CD4-positive, alpha-beta T cell treated with Interleukin-2 at 100 ng/mL for 4 hours (primary cell): ENCODE results near the gene GSX1.

Source experiments
- DNase-seq: peaks from one replicate; pipeline ENCODE4 v3.0.0-alpha.2; 2020; ENCODE audit warnings: low spot score

The GSX1 gene

DNA sequence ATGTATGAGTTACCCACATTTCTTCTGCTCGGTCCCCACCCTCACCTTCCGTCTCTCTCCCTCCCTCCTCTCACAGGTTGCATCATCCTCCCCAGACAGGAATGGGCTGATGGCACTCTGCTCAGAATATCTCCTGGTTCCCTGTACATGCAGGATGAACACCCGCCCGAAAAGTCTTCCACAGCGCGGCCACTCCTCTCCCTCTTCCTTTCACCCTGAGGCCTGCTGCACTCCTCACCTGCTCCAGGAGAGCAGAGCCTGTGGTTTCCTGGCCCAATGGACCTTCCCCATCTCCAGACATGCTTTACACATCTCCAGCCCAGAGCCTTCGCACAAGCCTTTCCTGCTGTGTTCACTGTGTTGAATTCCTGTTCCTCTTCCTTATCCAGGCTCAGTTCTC, 40.9 kb downstream of the GSX1 start:
- DNase-seq = no peak

GRCh38 chr13:27834095-27834494, 41.8 kb downstream of the GSX1 start:
- DNase-seq = no peak

DNA sequence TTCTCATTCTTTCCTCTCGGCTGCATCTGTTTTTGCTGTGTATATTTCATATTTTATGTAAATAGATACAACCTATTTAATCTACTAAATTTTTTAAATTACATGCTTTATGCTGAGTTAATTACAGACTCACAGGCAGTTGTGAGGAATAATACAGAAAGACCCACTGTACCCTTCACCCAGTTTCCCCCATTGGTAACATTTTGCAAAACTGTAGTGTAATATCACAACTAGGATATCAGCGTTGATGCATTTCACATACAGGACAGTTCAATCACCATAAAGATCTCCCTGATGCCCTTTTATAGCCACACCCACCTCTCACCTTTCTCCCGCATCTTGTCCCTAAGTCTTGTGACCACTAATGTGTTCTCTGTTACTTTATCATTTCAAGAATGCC, 43.5 kb downstream of the GSX1 start:
- no peak for DNase-seq

- DNase-seq = no peak
Measured at GRCh38 chr13:27839809-27840467, 47.7 kb downstream of the GSX1 start.

DNA sequence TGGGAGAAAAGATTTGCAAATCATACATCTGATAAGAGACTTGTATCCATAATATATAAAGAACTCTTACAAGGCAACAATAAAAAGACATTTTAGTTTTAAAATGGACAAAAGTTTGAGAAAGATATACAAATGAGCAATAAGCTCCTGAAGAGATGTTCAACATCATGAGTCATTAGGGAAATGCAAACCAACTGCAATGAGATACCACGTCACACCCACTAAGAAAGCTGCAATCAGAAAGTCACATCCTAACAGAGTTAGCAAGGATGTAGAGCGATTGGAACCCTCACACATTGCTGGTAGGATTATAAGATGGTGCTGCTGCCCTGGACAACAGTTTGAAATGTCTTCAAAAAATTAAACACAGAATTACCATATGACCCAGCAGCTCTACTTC, 50.3 kb downstream of the GSX1 start:
- DNase-seq = no peak
